Measurements from ENCODE around the gene TOM1L2.

GRCh38 chr17:17934214-17934613, 38.0 kb downstream of the TOM1L2 start:
- TF ChIP-seq, protein P1, sequence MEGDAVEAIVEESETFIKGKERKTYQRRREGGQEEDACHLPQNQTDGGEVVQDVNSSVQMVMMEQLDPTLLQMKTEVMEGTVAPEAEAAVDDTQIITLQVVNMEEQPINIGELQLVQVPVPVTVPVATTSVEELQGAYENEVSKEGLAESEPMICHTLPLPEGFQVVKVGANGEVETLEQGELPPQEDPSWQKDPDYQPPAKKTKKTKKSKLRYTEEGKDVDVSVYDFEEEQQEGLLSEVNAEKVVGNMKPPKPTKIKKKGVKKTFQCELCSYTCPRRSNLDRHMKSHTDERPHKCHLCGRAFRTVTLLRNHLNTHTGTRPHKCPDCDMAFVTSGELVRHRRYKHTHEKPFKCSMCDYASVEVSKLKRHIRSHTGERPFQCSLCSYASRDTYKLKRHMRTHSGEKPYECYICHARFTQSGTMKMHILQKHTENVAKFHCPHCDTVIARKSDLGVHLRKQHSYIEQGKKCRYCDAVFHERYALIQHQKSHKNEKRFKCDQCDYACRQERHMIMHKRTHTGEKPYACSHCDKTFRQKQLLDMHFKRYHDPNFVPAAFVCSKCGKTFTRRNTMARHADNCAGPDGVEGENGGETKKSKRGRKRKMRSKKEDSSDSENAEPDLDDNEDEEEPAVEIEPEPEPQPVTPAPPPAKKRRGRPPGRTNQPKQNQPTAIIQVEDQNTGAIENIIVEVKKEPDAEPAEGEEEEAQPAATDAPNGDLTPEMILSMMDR (IDR thresholded peaks at IDR 0.05; ENCODE audit: low read depth, low read length, poor library complexity, severe bottlenecking), result no peak
- no peak for TF ChIP-seq EZH2phosphoT487 (IDR thresholded peaks at IDR 0.05; ENCODE audit: borderline replicate concordance, low read length)
